HG02840 (cell line): ENCODE measurements around the gene NR1H3.
"Not testable (repeated sequence)": the region's sequence is repeated elsewhere in the genome, so short reads cannot be mapped to it uniquely, and the experiment has no call there.

Experiments
- ATAC-seq: cut with Tn5 transposase; IDR thresholded peaks from one replicate; pipeline ENCODE4 v1.9.1; 2021; ENCODE audit warnings: mild to moderate bottlenecking, moderate library complexity, moderate number of reproducible peaks; ENCODE audit not compliant: unreplicated experiment, low FRiP score

NR1H3 gene

GRCh38 chr11:47257517-47258316 lies at the start of gene NR1H3:
Gene NR1H3 (plus strand): TSS chr11:47257996. CDS start chr11:47259217, 1,221 bp downstream.
- ATAC-seq, result no peak

- not testable (repeated sequence) for ATAC-seq
Observed at GRCh38 chr11:47208008-47208552, 49.7 kb upstream of the NR1H3 start.

GRCh38 chr11:47208628-47209027 lies 49.2 kb upstream of the NR1H3 start:
- ATAC-seq, result no peak

- ATAC-seq, result no peak
Observed at GRCh38 chr11:47212938-47213337, 44.9 kb upstream of the NR1H3 start.

- peak; percentile 39 for ATAC-seq
Observed at GRCh38 chr11:47213950-47214565, 43.7 kb upstream of the NR1H3 start.

- no peak for ATAC-seq
Observed at GRCh38 chr11:47215366-47215910, 42.4 kb upstream of the NR1H3 start.

- no peak for ATAC-seq
Observed at GRCh38 chr11:47216121-47216798, 41.5 kb upstream of the NR1H3 start.

GRCh38 chr11:47220401-47220821 lies 37.4 kb upstream of the NR1H3 start:
- no peak for ATAC-seq

GRCh38 chr11:47222696-47223095 lies 35.1 kb upstream of the NR1H3 start:
- no peak for ATAC-seq

- ATAC-seq, result no peak
Observed at GRCh38 chr11:47225552-47226400, 32.0 kb upstream of the NR1H3 start.

GRCh38 chr11:47229161-47229560 lies 28.6 kb upstream of the NR1H3 start:
- no peak for ATAC-seq

GRCh38 chr11:47233051-47233450 lies 24.7 kb upstream of the NR1H3 start:
- ATAC-seq, result no peak

- no peak for ATAC-seq
Observed at GRCh38 chr11:47233989-47234668, 23.7 kb upstream of the NR1H3 start.

GRCh38 chr11:47234669-47235100 lies 23.1 kb upstream of the NR1H3 start:
- no peak for ATAC-seq

GRCh38 chr11:47235163-47235562 lies 22.6 kb upstream of the NR1H3 start:
- no peak for ATAC-seq

GRCh38 chr11:47236482-47236881 lies 21.3 kb upstream of the NR1H3 start:
- ATAC-seq, result no peak

- no peak for ATAC-seq
Observed at GRCh38 chr11:47239852-47240251, 17.9 kb upstream of the NR1H3 start.

GRCh38 chr11:47241841-47242301 lies 15.9 kb upstream of the NR1H3 start:
- ATAC-seq, result no peak

- no peak for ATAC-seq
Observed at GRCh38 chr11:47242596-47243192, 15.1 kb upstream of the NR1H3 start.
